Heart right ventricle (tissue), 16 donors: ENCODE measurements around the gene PKP2. TPM values are rescaled to one million over a fixed set of nuclear protein-coding genes. Genes with fewer than 3 reads are reported as not detected.

Source experiments
- ATAC-seq, 8 donors: fragments of 200-7000 bp; cut with Tn5 transposase; one replicate each; pipeline ENCODE4 v1.9.1; 2020; ENCODE audit warnings: mild to moderate bottlenecking in 8 of 8, moderate library complexity in 8 of 8, moderate number of reproducible peaks in 1 of 8
- DNase-seq, 2 donors: peaks; one replicate each; pipeline ENCODE4 v3.0.0-alpha.2; 2020
- H3K27ac ChIP-seq, 10 donors: fragments of 200-600 bp; sonication (generic) in 2 of 10; one replicate each; pipeline versions ENCODE4 v1.5.0 to v1.8.0; 2020 to 2022; ENCODE audit warnings: mild to moderate bottlenecking in 3 of 10
- H3K27me3 ChIP-seq, 7 donors: fragments of 200-600 bp; one replicate each; pipeline ENCODE4 v1.8.0; 2021 to 2022; ENCODE audit warnings: mild to moderate bottlenecking in 2 of 7
- H3K36me3 ChIP-seq, 9 donors: fragments of 200-600 bp; sonication (generic) in 1 of 9; one replicate each; pipeline versions ENCODE4 v1.5.0 to v1.8.0; 2020 to 2022; ENCODE audit warnings: mild to moderate bottlenecking in 2 of 9
- H3K4me1 ChIP-seq, 9 donors: fragments of 200-600 bp; sonication (generic) in 1 of 9; one replicate each; pipeline versions ENCODE4 v1.5.0 to v1.8.0; 2020 to 2022; ENCODE audit warnings: mild to moderate bottlenecking in 4 of 9
- H3K4me3 ChIP-seq, 10 donors: fragments of 200-600 bp; sonication (generic) in 2 of 10; one replicate each; pipeline versions ENCODE4 v1.5.0 to v1.8.0; 2020 to 2022; ENCODE audit warnings: mild to moderate bottlenecking in 7 of 10, moderate library complexity in 2 of 10
- H3K9me3 ChIP-seq, 11 donors: fragments of 200-600 bp in 10 of 11; sonication (generic) in 2 of 11; one replicate each; pipeline versions ENCODE4 v1.5.0 to v1.8.0; 2013 to 2022; ENCODE audit warnings: mild to moderate bottlenecking in 2 of 11, control low read depth in 1 of 11, moderate library complexity in 1 of 11
- CTCF ChIP-seq, 9 donors: fragments of 200-600 bp; sonication (generic) in 2 of 9; IDR thresholded peaks; one replicate each; pipeline versions ENCODE4 v1.5.0 to v1.8.0; 2021 to 2022; ENCODE audit warnings: antibody characterized with exemption in 9 of 9, mild to moderate bottlenecking in 5 of 9, moderate library complexity in 1 of 9
- WGBS, 2 donors: extraction: QIAGEN DNeasy Blood & Tissue Kit; methylation state at CpG; one replicate each; pipeline ENCODE4 v1.1.7; 2013; ENCODE audit warnings: inconsistent platforms in 1 of 2; 5-methylcytosine and 5-hydroxymethylcytosine counted together
- intact Hi-C, 10 donors: fragments of 100-400 bp; cut with DNase I; formaldehyde crosslinking; loops; one replicate each; pipeline versions ENCODE4 v1.11.1 to v1.14.2; 2022
- polyA plus RNA-seq, 2 donors: library from polyadenylated mRNA; stranded (reverse); fragments of 200-250 nt; gene quantifications; one replicate each; pipeline ENCODE4 v1.2.3, GENCODE V29; 2013
- total RNA-seq, 10 donors: library from RNA; stranded (reverse); fragmentation: NEBNext Ultra II Directional in 3 of 10; extraction: Animal tissue kit (Norgen Biotek cat#: 25700) in 3 of 10; gene quantifications; one replicate each; pipeline versions ENCODE4 v1.2.1 to v1.2.4, GENCODE V29; 2021 to 2023
- donor health status: Arrhythmogenic right ventricular cardiomyopathy.
- donor health status: ischemic (EF 13 %, LVEDD 7.1; RV severe dilation, severe dysfunction).
- donor health status: healthy with polysubstance abuse.
- donor health status: DM: no; HTN: yes; CAD: no.
- donor health status: DM: no; HTN: no; CAD: no.
- donor health status: ischemic (EF 25% LVEDD 6.9; RV normal size, moderate dysfunction).
- donor health status: ischemic (EF 25% LVEDD 5.7; RV mildly dilated, moderate dysfunction).
- donor health status: healthy.
- donor health status: DM: yes; HTN: yes; CAD: no.
- donor health status: Ischemic cardiomyopathy.
- donor health status: ischemic (EF 35%, LVEDD 5.7; RV mildly dilated, moderate dysfunction).
- donor health status: nonischemic (EF 11% LVEDD 7.7; RV severe dilation, severe dysfunction).
- donor health status: DM: yes; HTN: yes; CAD: no.
- donor health status: PGD.
- donor health status: ischemic (EF 29% LVEDD 5.4; RV normal size, mild dysfunction).
- donor health status: nonischemic (EF 23%, LVEDD 6.1; RV moderate dilation, normal function).

Gene PKP2
- total and polyA plus RNA-seq, 12 donors: 92.3 to 639 (median 410) TPM

- Histone ChIP-seq H3K27me3 (no peaks in the 10 kb centered on the region), H3K4me1 (peaks cover 0 to 22% (median 4%) of the 10 kb centered on the region in 9 donors), H3K36me3 (peaks cover 0 to 100% (median 64%) of the 10 kb centered on the region in 9 donors), H3K4me3 (no peak overlapping the region), H3K27ac (no peak overlapping the region), H3K9me3 (no peaks in the 10 kb centered on the region)
- TF ChIP-seq CTCF (IDR thresholded peaks at IDR 0.05): no peak
- intact Hi-C loops: no loop called here
- ATAC-seq: peak in 4 of 8 donors; percentile 20 to 76 (median 48)
- peak; percentile 8 to 19 for DNase-seq
- WGBS, 2 donors: 82 to 84% methylated on average over 10 of the region's 10 CpGs
These were observed 154.4 kb downstream of the PKP2 start for GRCh38 chr12:32742133-32742532.

Other genes starting within 250 kb of the PKP2 start
- gene DNM1L, start 217.5 kb downstream of the PKP2 start, total RNA-seq: 10 to 100 TPM; 52.6 to 81.5 (median 59.0) TPM
- gene DNM1L, start 217.5 kb downstream of the PKP2 start, polyA plus RNA-seq: 10 to 100 TPM; 32.3 to 43.5 TPM
- gene YARS2, start 140.9 kb downstream of the PKP2 start, total RNA-seq: 10 to 100 TPM; 10.6 to 16.9 (median 12.7) TPM
- gene YARS2, start 140.9 kb downstream of the PKP2 start, polyA plus RNA-seq: 10 to 100 TPM in 1 of 2 donors, 1 to 10 TPM in 1; 8.4 to 15.6 TPM